HepG2 (cell line): ENCODE data around the gene SEC61A2. TPM values are rescaled to one million over a fixed set of nuclear protein-coding genes. Genes with fewer than 3 reads are reported as not detected.
A peak's percentile ranks its signal among the peaks of the same experiment; 100 is the strongest.

Source experiments
- CEBPB ChIP-seq: IDR thresholded peaks from 2 replicates; pipeline ENCODE4 v1.6.1; 2011; ENCODE audit warnings: low read depth, low read length, improper control_type of control experiment, borderline replicate concordance
- GATAD1 ChIP-seq: IDR thresholded peaks from 2 replicates; pipeline ENCODE4 v1.6.1; 2016; ENCODE audit warnings: missing genetic modification reagents, missing compliant biosample characterization
- HMGXB4 ChIP-seq, 2 experiments: sonication (generic) in 1 of 2; formaldehyde crosslinking in 1 of 2; IDR thresholded peaks; 2 replicates each; pipeline versions ENCODE4 v1.4.0 to v1.6.1; 2018 to 2020; ENCODE audit warnings: missing genetic modification reagents in 2 of 2, borderline replicate concordance in 1 of 2, low read depth in 1 of 2, mild to moderate bottlenecking in 1 of 2, missing biosample characterization in 1 of 2
- KLF6 ChIP-seq: IDR thresholded peaks from 2 replicates; pipeline ENCODE4 v1.8.0; 2016; ENCODE audit warnings: missing biosample characterization, missing genetic modification reagents
- MXD3 ChIP-seq: IDR thresholded peaks from 2 replicates; pipeline ENCODE4 v1.6.1; 2016; ENCODE audit warnings: mild to moderate bottlenecking, missing biosample characterization, missing genetic modification reagents
- PCBP2 ChIP-seq: fragments of 200-400 bp; formaldehyde crosslinking; optimal IDR thresholded peaks from 2 replicates; pipeline ENCODE3; 2018; ENCODE audit warnings: low read length, low read depth; ENCODE audit not compliant: poor library complexity, severe bottlenecking
- PRPF4 ChIP-seq: fragments of 200-400 bp; formaldehyde crosslinking; IDR thresholded peaks from 2 replicates; pipeline ENCODE4 v1.6.1; 2016; ENCODE audit warnings: low read length, low read depth; ENCODE audit not compliant: poor library complexity, severe bottlenecking
- REPIN1 ChIP-seq: sonication (generic); formaldehyde crosslinking; IDR thresholded peaks from 2 replicates; pipeline ENCODE4 v1.8.0; 2022; ENCODE audit warnings: missing genetic modification reagents, low read depth, mild to moderate bottlenecking, borderline replicate concordance
- SMAD1 ChIP-seq: sonication (generic); formaldehyde crosslinking; IDR thresholded peaks from 2 replicates; pipeline ENCODE4 v1.4.0; 2020; ENCODE audit warnings: missing genetic modification reagents, low read depth, mild to moderate bottlenecking, borderline replicate concordance
- SMC3 ChIP-seq: IDR thresholded peaks from 2 replicates; pipeline ENCODE4 v1.6.1; 2011; ENCODE audit warnings: low read length, improper control_type of control experiment
- ZC3H4 ChIP-seq: sonication (generic); formaldehyde crosslinking; IDR thresholded peaks from 2 replicates; pipeline ENCODE4 v1.4.0; 2020; ENCODE audit warnings: missing genetic modification reagents, borderline replicate concordance
- ZFP36L2 ChIP-seq: sonication (generic); formaldehyde crosslinking; IDR thresholded peaks from 2 replicates; pipeline ENCODE4 v1.4.0; 2020; ENCODE audit warnings: missing genetic modification reagents
- ZMYM3 ChIP-seq: sonication (generic); formaldehyde crosslinking; IDR thresholded peaks from 2 replicates; pipeline ENCODE4 v1.5.1; 2020; ENCODE audit warnings: mild to moderate bottlenecking, missing genetic modification reagents
- ZNF275 ChIP-seq: sonication (generic); formaldehyde crosslinking; IDR thresholded peaks from 2 replicates; pipeline ENCODE4 v1.8.0; 2022; ENCODE audit warnings: missing genetic modification reagents, mild to moderate bottlenecking, inconsistent platforms, borderline replicate concordance
- ZNF572 ChIP-seq: sonication (generic); formaldehyde crosslinking; IDR thresholded peaks from 2 replicates; pipeline ENCODE4 v1.5.1; 2020; ENCODE audit warnings: mild to moderate bottlenecking, missing genetic modification reagents
- polyA plus RNA-seq, 8 experiments: library from polyadenylated mRNA; depleted of rRNA in 3 of 8; stranded (reverse) in 7 of 8; unstranded in 1 of 8; fragments of >200 nt; fragmentation: Illumina TruSeq in 4 of 8; extraction: Trizol in 4 of 8; gene quantifications; 2 replicates each; pipeline versions ENCODE4 v1.2.1 to v1.2.3, GENCODE V29; 2011 to 2016; ENCODE audit warnings: low read depth in 4 of 8, missing spikeins in 1 of 8, mixed read lengths in 1 of 8; ENCODE audit not compliant: insufficient read depth in 1 of 8
- total RNA-seq, 5 experiments: library from RNA; depleted of rRNA; stranded (reverse); fragments of >200 nt; fragmentation: Illumina TruSeq; extraction: Trizol; gene quantifications; 2 replicates each; pipeline ENCODE4 v1.2.3, GENCODE V29; 2016; ENCODE audit warnings: low read depth in 1 of 5
- TF ChIP-seq, protein P1 (sequence below): sonication (generic); formaldehyde crosslinking; IDR thresholded peaks from 2 replicates; pipeline ENCODE4 v1.4.0; 2020; ENCODE audit warnings: missing genetic modification reagents
- TF ChIP-seq, protein P2 (sequence below): sonication (generic); formaldehyde crosslinking; IDR thresholded peaks from 2 replicates; pipeline ENCODE4 v1.5.1; 2020; ENCODE audit warnings: missing genetic modification reagents, mild to moderate bottlenecking, borderline replicate concordance
- TF ChIP-seq, protein P3 (sequence below): sonication (generic); formaldehyde crosslinking; IDR thresholded peaks from 2 replicates; pipeline ENCODE4 v1.8.0; 2022; ENCODE audit warnings: mild to moderate bottlenecking, missing genetic modification reagents, moderate library complexity

The SEC61A2 gene
- total and polyA plus RNA-seq, 2 of the 13 experiments (the other 11 are each of a cell fraction or from before 2014, with no cell fraction given) = 5.5 to 7.4 TPM

- peak; percentile 82 for TF ChIP-seq REPIN1 (CRISPR knock-in tag)
- TF ChIP-seq GATAD1 (CRISPR knock-in tag) = peak; percentile 97
- TF ChIP-seq PCBP2 = no peak
- TF ChIP-seq SMAD1 = 0 out of 2 replicates have a peak, but pooled peaks have one; percentile 35
- TF ChIP-seq, protein P1, sequence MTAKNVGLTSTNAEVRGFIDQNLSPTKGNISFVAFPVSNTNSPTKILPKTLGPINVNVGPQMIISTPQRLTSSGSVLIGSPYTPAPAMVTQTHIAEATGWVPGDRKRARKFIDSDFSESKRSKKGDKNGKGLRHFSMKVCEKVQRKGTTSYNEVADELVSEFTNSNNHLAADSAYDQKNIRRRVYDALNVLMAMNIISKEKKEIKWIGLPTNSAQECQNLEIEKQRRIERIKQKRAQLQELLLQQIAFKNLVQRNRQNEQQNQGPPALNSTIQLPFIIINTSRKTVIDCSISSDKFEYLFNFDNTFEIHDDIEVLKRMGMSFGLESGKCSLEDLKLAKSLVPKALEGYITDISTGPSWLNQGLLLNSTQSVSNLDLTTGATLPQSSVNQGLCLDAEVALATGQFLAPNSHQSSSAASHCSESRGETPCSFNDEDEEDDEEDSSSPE = peak; percentile 41; the same call in 1 of the 2 replicates
- no peak for TF ChIP-seq SMC3
- TF ChIP-seq MXD3 (CRISPR knock-in tag) = peak; percentile 71; the same call in 1 of the 2 replicates
- no peak for TF ChIP-seq ZC3H4 (CRISPR knock-in tag)
- TF ChIP-seq ZFP36L2 = no peak
- peak; percentile 59 for TF ChIP-seq ZNF275 (CRISPR knock-in tag)
- TF ChIP-seq ZNF572 = peak; percentile 54; the same call in 1 of the 2 replicates
- peak; percentile 29; the same call in 1 of the 2 replicates for TF ChIP-seq ZMYM3 (CRISPR knock-in tag)
- peak; percentile 31; the same call in 1 of the 2 replicates for TF ChIP-seq KLF6 (CRISPR knock-in tag)
- TF ChIP-seq, protein P2, sequence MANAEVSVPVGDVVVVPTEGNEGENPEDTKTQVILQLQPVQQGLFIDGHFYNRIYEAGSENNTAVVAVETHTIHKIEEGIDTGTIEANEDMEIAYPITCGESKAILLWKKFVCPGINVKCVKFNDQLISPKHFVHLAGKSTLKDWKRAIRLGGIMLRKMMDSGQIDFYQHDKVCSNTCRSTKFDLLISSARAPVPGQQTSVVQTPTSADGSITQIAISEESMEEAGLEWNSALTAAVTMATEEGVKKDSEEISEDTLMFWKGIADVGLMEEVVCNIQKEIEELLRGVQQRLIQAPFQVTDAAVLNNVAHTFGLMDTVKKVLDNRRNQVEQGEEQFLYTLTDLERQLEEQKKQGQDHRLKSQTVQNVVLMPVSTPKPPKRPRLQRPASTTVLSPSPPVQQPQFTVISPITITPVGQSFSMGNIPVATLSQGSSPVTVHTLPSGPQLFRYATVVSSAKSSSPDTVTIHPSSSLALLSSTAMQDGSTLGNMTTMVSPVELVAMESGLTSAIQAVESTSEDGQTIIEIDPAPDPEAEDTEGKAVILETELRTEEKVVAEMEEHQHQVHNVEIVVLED = peak; percentile 76; the same call in 1 of the 2 replicates
- TF ChIP-seq CEBPB = no peak
- TF ChIP-seq, protein P3, sequence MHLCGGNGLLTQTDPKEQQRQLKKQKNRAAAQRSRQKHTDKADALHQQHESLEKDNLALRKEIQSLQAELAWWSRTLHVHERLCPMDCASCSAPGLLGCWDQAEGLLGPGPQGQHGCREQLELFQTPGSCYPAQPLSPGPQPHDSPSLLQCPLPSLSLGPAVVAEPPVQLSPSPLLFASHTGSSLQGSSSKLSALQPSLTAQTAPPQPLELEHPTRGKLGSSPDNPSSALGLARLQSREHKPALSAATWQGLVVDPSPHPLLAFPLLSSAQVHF (CRISPR knock-in tag) = no peak; the same call in 1 of the 2 replicates
- TF ChIP-seq HMGXB4 (CRISPR knock-in tag; IDR thresholded peaks at IDR 0.05; ENCODE audit: borderline replicate concordance in 1 of 2, low read depth in 1 of 2) = peak; percentile 44 to 80; a peak in 3 of 4 replicates
- TF ChIP-seq PRPF4 = no peak
Measured at GRCh38 chr10:12195603-12196506, 66.4 kb downstream of the SEC61A2 start, which contains the start of the genes CDC123 and NUDT5 (continued).
